Thoracic aorta (tissue), 2 donors: Measurements from ENCODE around the gene APOC3. TPM values are rescaled to one million over a fixed set of nuclear protein-coding genes. Genes with fewer than 3 reads are reported as not detected.
"Not testable (repeated sequence)": the region's sequence is repeated elsewhere in the genome, so short reads cannot be mapped to it uniquely, and the experiment has no call there.

Experiments
- ATAC-seq: fragments of 150-250 bp; one replicate; pipeline ENCODE4 v1.8.0; 2017; ENCODE audit warnings: low read depth; ENCODE audit not compliant: insufficient number of reproducible peaks, low FRiP score
- DNase-seq: peaks from one replicate; pipeline ENCODE4 v3.0.0-alpha.2; 2020; ENCODE audit warnings: low spot score
- H3K27ac ChIP-seq, 2 donors: fragments of 200-600 bp; sonication (generic); 1 replicate in 1 of 2; 2 replicates in 1 of 2; pipeline ENCODE4 v1.5.1; 2016; ENCODE audit warnings: mild to moderate bottlenecking in 2 of 2, moderate library complexity in 2 of 2
- H3K27me3 ChIP-seq: fragments of 200-600 bp; sonication (generic); replicated peaks from 2 replicates; pipeline ENCODE4 v1.6.0; 2016; ENCODE audit warnings: mild to moderate bottlenecking; ENCODE audit not compliant: insufficient read depth
- H3K36me3 ChIP-seq: fragments of 200-600 bp; sonication (generic); one replicate; pipeline ENCODE4 v1.5.1; 2016
- H3K4me1 ChIP-seq, 2 donors: fragments of 200-600 bp; sonication (generic); 1 replicate in 1 of 2; 2 replicates in 1 of 2; pipeline versions ENCODE4 v1.5.1 to v1.6.0; 2016; ENCODE audit warnings: low read depth in 2 of 2, mild to moderate bottlenecking in 1 of 2; ENCODE audit not compliant: control insufficient read depth in 1 of 2
- H3K4me3 ChIP-seq: fragments of 200-600 bp; sonication (generic); 2 replicates; pipeline ENCODE4 v1.5.1; 2016; ENCODE audit warnings: mild to moderate bottlenecking
- H3K9me3 ChIP-seq: fragments of 200-600 bp; sonication (generic); 2 replicates; pipeline ENCODE4 v1.5.1; 2016
- CTCF ChIP-seq: fragments of 200-600 bp; sonication (generic); IDR thresholded peaks from one replicate; pipeline ENCODE4 v1.5.1; 2019; ENCODE audit warnings: antibody characterized with exemption
- total RNA-seq, 2 donors: library from RNA; depleted of rRNA; stranded (reverse); fragments of >200 nt; gene quantifications; one replicate each; pipeline versions ENCODE4 v1.1.0 to v1.2.3, GENCODE V29; 2016

The APOC3 gene
- total RNA-seq, 2 donors from 2014 or later, result not detected

- Histone ChIP-seq H3K36me3 (no peaks in the 10 kb centered on the region), H3K4me1 (peaks cover 10 to 17% of the 10 kb centered on the region in 2 donors), H3K27ac (no peak overlapping the region), H3K27me3 (no peaks in the 10 kb centered on the region), H3K4me3 (no peak overlapping the region), H3K9me3 (no peaks in the 10 kb centered on the region)
- DNase-seq (no peak), ATAC-seq (no peak)
- TF ChIP-seq CTCF, result no peak
Measured at GRCh38 chr11:116833816-116834534, 4.3 kb downstream of the APOC3 start.

- DNase-seq, H3K27me3 ChIP-seq, ATAC-seq, H3K4me3 ChIP-seq, H3K36me3 ChIP-seq, H3K9me3 ChIP-seq: not testable (repeated sequence)
- peak overlapping the region in 1 of 2 donors; percentile 84 for H3K27ac ChIP-seq
- peaks cover 10 to 17% of the 10 kb centered on the region in 2 donors for H3K4me1 ChIP-seq
Measured at GRCh38 chr11:116834535-116835041, 4.9 kb downstream of the APOC3 start.

- Histone ChIP-seq H3K9me3 (no peaks in the 10 kb centered on the region), H3K4me3 (peak overlapping the region; percentile 67), H3K4me1 (peaks cover 10 to 17% of the 10 kb centered on the region in 2 donors), H3K27me3 (no peaks in the 10 kb centered on the region), H3K27ac (peak overlapping the region; percentile 58 to 84), H3K36me3 (no peaks in the 10 kb centered on the region)
- DNase-seq (no peak), ATAC-seq (no peak)
- no peak for TF ChIP-seq CTCF
Measured at GRCh38 chr11:116835042-116835772, 5.5 kb downstream of the APOC3 start.

- H3K9me3 ChIP-seq, result no peaks in the 10 kb centered on the region
- H3K36me3 ChIP-seq, result no peaks in the 10 kb centered on the region
- H3K4me1 ChIP-seq, result peaks cover 10 to 17% of the 10 kb centered on the region in 2 donors
- H3K27me3 ChIP-seq, result no peaks in the 10 kb centered on the region
- DNase-seq (peak; percentile 43), ATAC-seq (peak; percentile 85)
- TF ChIP-seq CTCF, result peak; percentile 49
- peak overlapping the region; percentile 58 to 84 for H3K27ac ChIP-seq
- peak overlapping the region; percentile 67 for H3K4me3 ChIP-seq
Measured at GRCh38 chr11:116835791-116836631, 6.3 kb downstream of the APOC3 start.

- DNase-seq (no peak), ATAC-seq (no peak)
- Histone ChIP-seq H3K4me1 (peaks cover 10 to 17% of the 10 kb centered on the region in 2 donors), H3K27me3 (no peaks in the 10 kb centered on the region), H3K36me3 (no peaks in the 10 kb centered on the region), H3K9me3 (no peaks in the 10 kb centered on the region), H3K4me3 (no peak overlapping the region), H3K27ac (no peak overlapping the region)
- no peak for TF ChIP-seq CTCF
Measured at GRCh38 chr11:116836632-116836991, 6.9 kb downstream of the APOC3 start.
